NCI-H128 (cell line): Measurements from ENCODE around the gene CHD5.

ENCODE experiments used
- DNase-seq: peaks from one replicate; lab custom pipeline; 2025; ENCODE audit not compliant: unreplicated experiment; lab: John Stamatoyannopoulos, UW

Gene CHD5

GRCh38 chr1:6174621-6175410 is 5.3 kb downstream of the CHD5 start:
- no peak for DNase-seq

GRCh38 chr1:6172549-6172948 is 7.6 kb downstream of the CHD5 start:
- no peak for DNase-seq

GRCh38 chr1:6171548-6172124 is 8.5 kb downstream of the CHD5 start:
- DNase-seq, result no peak

GRCh38 chr1:6170742-6171201 is 9.3 kb downstream of the CHD5 start:
- DNase-seq, result no peak

- no peak for DNase-seq
These were observed 9.9 kb downstream of the CHD5 start for GRCh38 chr1:6170116-6170741.

- DNase-seq, result no peak
These were observed 11.1 kb downstream of the CHD5 start for GRCh38 chr1:6168947-6169586.

GRCh38 chr1:6167391-6168303 is 12.5 kb downstream of the CHD5 start:
- no peak for DNase-seq

- DNase-seq, result no peak
These were observed 13.3 kb downstream of the CHD5 start for GRCh38 chr1:6166655-6167390.

- DNase-seq, result no peak
These were observed 13.9 kb downstream of the CHD5 start for GRCh38 chr1:6166221-6166620.

- no peak for DNase-seq
These were observed 14.6 kb downstream of the CHD5 start for GRCh38 chr1:6165441-6165985.

GRCh38 chr1:6165027-6165426 is 15.1 kb downstream of the CHD5 start:
- no peak for DNase-seq

GRCh38 chr1:6163973-6164617 is 16.0 kb downstream of the CHD5 start:
- DNase-seq, result no peak

- no peak for DNase-seq
These were observed 16.7 kb downstream of the CHD5 start for GRCh38 chr1:6163191-6163972.

- DNase-seq, result peak; percentile 40
These were observed 17.3 kb downstream of the CHD5 start for GRCh38 chr1:6162773-6163172.

GRCh38 chr1:6162341-6162740 is 17.8 kb downstream of the CHD5 start:
- no peak for DNase-seq

GRCh38 chr1:6158181-6158580 is 21.9 kb downstream of the CHD5 start:
- no peak for DNase-seq

GRCh38 chr1:6157528-6158174 is 22.5 kb downstream of the CHD5 start:
- DNase-seq, result peak; percentile 24

GRCh38 chr1:6157132-6157527 is 23.0 kb downstream of the CHD5 start:
- DNase-seq, result no peak
